ENCODE data around the gene SMCR8.
"Not testable (repeated sequence)": the region's sequence is repeated elsewhere in the genome, so short reads cannot be mapped to it uniquely, and the experiment has no call there.

SMCR8 gene

GRCh38 chr17:18300725-18301480 lies 14.2 kb upstream of the SMCR8 start:
- DNase-seq (ENCODE audit: low spot score) = no peak
- no peak for TF ChIP-seq CTCF (IDR thresholded peaks at IDR 0.05; ENCODE audit: borderline replicate concordance, control extremely low read depth, extremely low read depth, insufficient read depth, missing control alignments)
- in situ Hi-C loops (cut with MboI; ENCODE audit: low sequenced_read_pairs, unreplicated experiment) = no loop called here

GRCh38 chr17:18303206-18303605 lies 11.9 kb upstream of the SMCR8 start:
- DNase-seq (ENCODE audit: low spot score); in situ Hi-C loops (cut with MboI; ENCODE audit: low sequenced_read_pairs, unreplicated experiment): not testable (repeated sequence)

- DNase-seq (ENCODE audit: low spot score) = no peak
- TF ChIP-seq CTCF (IDR thresholded peaks at IDR 0.05; ENCODE audit: borderline replicate concordance, control extremely low read depth, extremely low read depth, insufficient read depth, missing control alignments) = no peak
- in situ Hi-C loops (cut with MboI; ENCODE audit: low sequenced_read_pairs, unreplicated experiment) = no loop called here
Measured at GRCh38 chr17:18309202-18309601, 5.9 kb upstream of the SMCR8 start.

- no peak for DNase-seq (ENCODE audit: low spot score)
- in situ Hi-C loops (cut with MboI; ENCODE audit: low sequenced_read_pairs, unreplicated experiment) = no loop called here
- no peak for TF ChIP-seq CTCF (IDR thresholded peaks at IDR 0.05; ENCODE audit: borderline replicate concordance, control extremely low read depth, extremely low read depth, insufficient read depth, missing control alignments)
Measured at GRCh38 chr17:18314059-18314730, 898 bp upstream of the SMCR8 start.

- TF ChIP-seq CTCF (IDR thresholded peaks at IDR 0.05; ENCODE audit: borderline replicate concordance, control extremely low read depth, extremely low read depth, insufficient read depth, missing control alignments) = no peak
- in situ Hi-C loops (cut with MboI; ENCODE audit: low sequenced_read_pairs, unreplicated experiment) = no loop called here
- no peak for DNase-seq (ENCODE audit: low spot score)
Measured at GRCh38 chr17:18315562-18315922, 449 bp downstream of the SMCR8 start.

GRCh38 chr17:18315961-18316360 lies 868 bp downstream of the SMCR8 start:
- in situ Hi-C loops (cut with MboI; ENCODE audit: low sequenced_read_pairs, unreplicated experiment) = no loop called here
- TF ChIP-seq CTCF (IDR thresholded peaks at IDR 0.05; ENCODE audit: borderline replicate concordance, control extremely low read depth, extremely low read depth, insufficient read depth, missing control alignments) = no peak
- no peak for DNase-seq (ENCODE audit: low spot score)

GRCh38 chr17:18318117-18318516 lies 3.0 kb downstream of the SMCR8 start:
- in situ Hi-C loops (cut with MboI; ENCODE audit: low sequenced_read_pairs, unreplicated experiment) = no loop called here
- no peak for DNase-seq (ENCODE audit: low spot score)
- TF ChIP-seq CTCF (IDR thresholded peaks at IDR 0.05; ENCODE audit: borderline replicate concordance, control extremely low read depth, extremely low read depth, insufficient read depth, missing control alignments) = no peak
